ENCODE data around the gene TMED9.

The TMED9 gene

DNA sequence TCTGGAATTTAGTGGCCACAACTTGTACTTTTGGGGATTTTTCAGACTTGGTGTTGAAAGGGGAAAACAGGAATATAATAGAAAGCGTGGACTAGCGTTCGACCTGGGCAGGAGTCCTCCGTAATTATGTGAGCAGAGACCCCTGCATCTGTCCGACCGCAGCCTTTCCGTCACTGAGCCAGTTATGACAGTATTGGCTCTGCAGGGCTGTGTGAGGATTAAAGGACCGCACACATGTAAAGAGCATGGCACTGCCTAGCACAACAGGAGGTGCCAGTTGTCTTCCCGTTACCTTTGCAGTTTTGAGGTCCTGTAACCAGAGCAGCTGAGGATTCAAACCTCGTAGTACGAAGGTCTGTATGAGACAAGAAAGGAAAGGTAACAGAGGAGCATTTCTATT, 9.1 kb downstream of the TMED9 start:
- peaks cover 30% of the 10 kb centered on the region for H3K36me3 ChIP-seq (ENCODE audit: insufficient read depth, insufficient read length, low read length)
- DNase-seq (ENCODE audit: low read depth, low spot score) = no peak
- H3K9ac ChIP-seq (ENCODE audit: insufficient read length, low read depth) = peak overlapping the region; percentile 88
- H3K9me3 ChIP-seq (ENCODE audit: insufficient read depth, low read length) = no peaks in the 10 kb centered on the region
- no peak overlapping the region for H3K4me3 ChIP-seq (ENCODE audit: insufficient read length, low read depth)
- peaks cover 14% of the 10 kb centered on the region for H3K27me3 ChIP-seq (ENCODE audit: insufficient read depth, insufficient read length)
- TF ChIP-seq YY1 (IDR thresholded peaks at IDR 0.05; ENCODE audit: insufficient read depth, insufficient read length) = no peak
- TF ChIP-seq ZNF274 (IDR thresholded peaks at IDR 0.05; ENCODE audit: low read depth, low read length) = no peak
- TF ChIP-seq SUZ12 (IDR thresholded peaks at IDR 0.05; ENCODE audit: extremely low read depth, insufficient read depth, insufficient read length) = no peak
- peaks cover 2% of the 10 kb centered on the region for H3K4me1 ChIP-seq (ENCODE audit: insufficient read depth, insufficient read length)

DNA sequence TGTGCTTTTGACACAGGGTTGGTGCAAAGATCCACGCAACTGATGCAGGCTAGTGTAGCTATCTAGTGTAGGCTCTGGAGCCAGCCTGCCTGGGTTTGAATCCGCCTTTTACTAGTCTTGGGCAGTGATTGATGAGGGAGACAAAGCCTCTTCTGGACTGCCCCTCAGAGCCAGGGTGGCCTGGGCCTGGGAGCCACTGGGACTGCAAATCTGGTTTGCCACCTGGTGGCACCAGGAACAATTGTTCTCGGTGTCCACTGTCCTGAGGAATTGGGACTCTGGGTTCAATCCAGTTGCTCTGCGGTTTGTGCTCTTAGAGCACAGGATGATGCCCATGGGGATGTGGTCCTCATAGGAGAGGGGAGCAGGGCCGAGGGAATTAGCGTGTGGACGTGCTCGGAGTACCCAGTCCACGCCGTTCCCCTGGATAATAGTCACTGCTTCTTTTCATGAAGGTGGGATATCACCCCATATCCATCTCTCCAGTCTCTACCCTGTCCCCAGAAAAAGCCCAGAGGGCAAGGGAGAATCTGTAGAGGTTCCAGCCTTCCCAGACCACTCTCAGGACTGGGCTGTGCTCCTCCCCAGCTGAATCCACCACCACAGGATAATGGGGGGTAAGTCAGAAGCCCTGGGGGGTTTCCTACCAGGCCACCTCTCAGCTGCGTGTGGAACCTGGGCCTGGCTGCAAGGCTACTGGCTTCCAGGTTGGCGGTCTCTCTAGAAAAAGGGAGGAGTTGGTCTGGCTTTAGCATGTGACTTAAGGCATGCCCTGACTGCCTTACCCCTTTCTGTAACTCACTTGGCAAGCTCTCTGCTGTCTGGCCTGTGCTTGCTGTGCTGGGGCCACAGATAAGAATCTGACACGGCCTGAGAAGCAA, 9.8 kb downstream of the TMED9 start:
- no peak overlapping the region for H3K9ac ChIP-seq (ENCODE audit: insufficient read length, low read depth)

DNA sequence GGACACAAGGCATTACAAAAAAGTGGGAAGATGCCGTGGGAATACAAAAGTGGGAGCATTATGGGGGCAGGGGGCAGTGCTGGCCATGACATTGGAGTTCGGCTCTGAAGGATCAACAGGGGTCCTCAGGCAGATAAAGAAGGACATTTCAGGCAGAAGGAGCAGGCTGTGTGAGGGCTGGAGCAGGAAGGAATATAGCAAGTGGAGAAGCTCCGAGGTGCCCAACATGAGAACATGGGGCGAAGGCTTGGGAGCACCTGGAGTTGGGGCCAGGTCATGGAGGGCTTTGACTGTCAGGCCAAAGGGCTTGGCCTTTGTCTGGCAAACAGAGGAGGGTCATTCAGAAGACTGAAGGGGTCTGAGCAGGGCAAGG, 10.4 kb downstream of the TMED9 start:
- Histone ChIP-seq H3K4me1 (ENCODE audit: insufficient read depth, insufficient read length) (peaks cover 8% of the 10 kb centered on the region), H3K36me3 (ENCODE audit: insufficient read depth, insufficient read length, low read length) (peaks cover 28% of the 10 kb centered on the region), H3K9ac (ENCODE audit: insufficient read length, low read depth) (no peak overlapping the region), H3K4me3 (ENCODE audit: insufficient read length, low read depth) (no peak overlapping the region), H3K27me3 (ENCODE audit: insufficient read depth, insufficient read length) (peaks cover 14% of the 10 kb centered on the region), H3K9me3 (ENCODE audit: insufficient read depth, low read length) (no peaks in the 10 kb centered on the region)
- TF ChIP-seq YY1 (IDR thresholded peaks at IDR 0.05; ENCODE audit: insufficient read depth, insufficient read length) (no peak), ZNF274 (IDR thresholded peaks at IDR 0.05; ENCODE audit: low read depth, low read length) (no peak), SUZ12 (IDR thresholded peaks at IDR 0.05; ENCODE audit: extremely low read depth, insufficient read depth, insufficient read length) (no peak)
- DNase-seq (ENCODE audit: low read depth, low spot score) = no peak

More for the DNA sequence above, 9.8 kb downstream of the TMED9 start:
- H3K4me1 ChIP-seq (ENCODE audit: insufficient read depth, insufficient read length) = peaks cover 3% of the 10 kb centered on the region
- H3K36me3 ChIP-seq (ENCODE audit: insufficient read depth, insufficient read length, low read length) = peaks cover 29% of the 10 kb centered on the region
- no peak for DNase-seq (ENCODE audit: low read depth, low spot score)
- H3K4me3 ChIP-seq (ENCODE audit: insufficient read length, low read depth) = no peak overlapping the region
- TF ChIP-seq SUZ12 (IDR thresholded peaks at IDR 0.05; ENCODE audit: extremely low read depth, insufficient read depth, insufficient read length) = no peak
- no peak for TF ChIP-seq YY1 (IDR thresholded peaks at IDR 0.05; ENCODE audit: insufficient read depth, insufficient read length)
- no peak for TF ChIP-seq ZNF274 (IDR thresholded peaks at IDR 0.05; ENCODE audit: low read depth, low read length)
- no peaks in the 10 kb centered on the region for H3K9me3 ChIP-seq (ENCODE audit: insufficient read depth, low read length)
- H3K27me3 ChIP-seq (ENCODE audit: insufficient read depth, insufficient read length) = peaks cover 14% of the 10 kb centered on the region

DNA sequence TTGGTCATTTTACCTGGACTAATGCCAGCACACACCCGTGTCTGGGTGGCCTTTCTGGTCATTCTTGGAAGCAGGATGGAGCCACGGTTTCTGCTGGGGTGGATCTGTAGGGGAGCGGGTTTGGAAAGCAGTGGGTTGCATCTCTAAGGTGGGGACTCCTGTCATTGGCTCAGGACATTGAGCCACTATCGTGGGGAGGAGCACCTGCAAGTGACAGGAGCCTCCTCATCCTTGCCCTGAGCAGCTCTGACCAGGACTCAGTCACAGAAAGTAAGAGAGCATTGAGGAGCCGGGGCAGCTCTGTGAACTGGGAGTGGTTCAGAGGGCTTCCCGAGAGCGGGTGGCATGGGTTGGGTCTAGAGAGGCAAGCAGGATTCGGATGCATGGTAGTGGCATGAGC, 11.6 kb downstream of the TMED9 start:
- Histone ChIP-seq H3K36me3 (ENCODE audit: insufficient read depth, insufficient read length, low read length) (peaks cover 39% of the 10 kb centered on the region), H3K4me1 (ENCODE audit: insufficient read depth, insufficient read length) (peaks cover 12% of the 10 kb centered on the region), H3K4me3 (ENCODE audit: insufficient read length, low read depth) (no peak overlapping the region), H3K9ac (ENCODE audit: insufficient read length, low read depth) (no peak overlapping the region), H3K27me3 (ENCODE audit: insufficient read depth, insufficient read length) (peaks cover 11% of the 10 kb centered on the region), H3K9me3 (ENCODE audit: insufficient read depth, low read length) (no peaks in the 10 kb centered on the region)
- no peak for DNase-seq (ENCODE audit: low read depth, low spot score)
- TF ChIP-seq YY1 (IDR thresholded peaks at IDR 0.05; ENCODE audit: insufficient read depth, insufficient read length) (no peak), ZNF274 (IDR thresholded peaks at IDR 0.05; ENCODE audit: low read depth, low read length) (no peak), SUZ12 (IDR thresholded peaks at IDR 0.05; ENCODE audit: extremely low read depth, insufficient read depth, insufficient read length) (no peak)

DNA sequence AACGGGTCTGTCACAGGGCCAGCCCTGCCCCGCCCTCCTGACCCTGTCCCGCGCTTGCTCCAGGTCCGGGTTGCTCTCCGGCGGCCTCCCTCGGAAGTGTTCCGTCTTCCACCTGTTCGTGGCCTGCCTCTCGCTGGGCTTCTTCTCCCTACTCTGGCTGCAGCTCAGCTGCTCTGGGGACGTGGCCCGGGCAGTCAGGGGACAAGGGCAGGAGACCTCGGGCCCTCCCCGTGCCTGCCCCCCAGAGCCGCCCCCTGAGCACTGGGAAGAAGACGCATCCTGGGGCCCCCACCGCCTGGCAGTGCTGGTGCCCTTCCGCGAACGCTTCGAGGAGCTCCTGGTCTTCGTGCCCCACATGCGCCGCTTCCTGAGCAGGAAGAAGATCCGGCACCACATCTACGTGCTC, 12.1 kb downstream of the TMED9 start:
- DNase-seq (ENCODE audit: low read depth, low spot score) = no peak
- peaks cover 12% of the 10 kb centered on the region for H3K4me1 ChIP-seq (ENCODE audit: insufficient read depth, insufficient read length)

DNA sequence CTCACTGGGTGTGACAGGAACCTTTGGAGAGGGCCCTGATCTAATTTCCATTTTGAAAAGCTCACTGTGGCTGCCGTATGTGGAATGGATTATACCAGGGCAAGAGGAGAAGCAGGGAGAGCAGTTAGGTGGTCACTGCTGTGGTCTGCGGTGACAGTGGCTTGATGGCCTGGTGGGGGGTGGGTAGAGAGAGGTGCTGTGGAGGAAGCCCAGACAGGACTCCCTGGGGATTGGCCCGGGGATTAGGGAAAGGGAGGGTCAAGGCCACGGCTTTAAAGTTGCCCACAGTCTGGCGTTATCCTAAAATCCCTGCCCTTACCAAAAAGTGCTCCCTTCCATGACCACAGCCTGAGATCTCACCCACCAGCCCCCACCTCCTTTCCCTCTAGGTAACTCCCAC, 12.7 kb downstream of the TMED9 start:
- peaks cover 12% of the 10 kb centered on the region for H3K4me1 ChIP-seq (ENCODE audit: insufficient read depth, insufficient read length)
- H3K9ac ChIP-seq (ENCODE audit: insufficient read length, low read depth) = no peak overlapping the region
- no peaks in the 10 kb centered on the region for H3K9me3 ChIP-seq (ENCODE audit: insufficient read depth, low read length)
- TF ChIP-seq ZNF274 (IDR thresholded peaks at IDR 0.05; ENCODE audit: low read depth, low read length) = no peak
- TF ChIP-seq SUZ12 (IDR thresholded peaks at IDR 0.05; ENCODE audit: extremely low read depth, insufficient read depth, insufficient read length) = no peak
- TF ChIP-seq YY1 (IDR thresholded peaks at IDR 0.05; ENCODE audit: insufficient read depth, insufficient read length) = no peak
- no peak overlapping the region for H3K4me3 ChIP-seq (ENCODE audit: insufficient read length, low read depth)
- DNase-seq (ENCODE audit: low read depth, low spot score) = no peak
- peaks cover 49% of the 10 kb centered on the region for H3K36me3 ChIP-seq (ENCODE audit: insufficient read depth, insufficient read length, low read length)
- H3K27me3 ChIP-seq (ENCODE audit: insufficient read depth, insufficient read length) = peaks cover 7% of the 10 kb centered on the region

More for the DNA sequence above, 12.1 kb downstream of the TMED9 start:
- no peaks in the 10 kb centered on the region for H3K9me3 ChIP-seq (ENCODE audit: insufficient read depth, low read length)
- TF ChIP-seq YY1 (IDR thresholded peaks at IDR 0.05; ENCODE audit: insufficient read depth, insufficient read length) = no peak
- H3K4me3 ChIP-seq (ENCODE audit: insufficient read length, low read depth) = no peak overlapping the region
- peaks cover 44% of the 10 kb centered on the region for H3K36me3 ChIP-seq (ENCODE audit: insufficient read depth, insufficient read length, low read length)
- H3K27me3 ChIP-seq (ENCODE audit: insufficient read depth, insufficient read length) = peaks cover 7% of the 10 kb centered on the region
- H3K9ac ChIP-seq (ENCODE audit: insufficient read length, low read depth) = no peak overlapping the region

DNA sequence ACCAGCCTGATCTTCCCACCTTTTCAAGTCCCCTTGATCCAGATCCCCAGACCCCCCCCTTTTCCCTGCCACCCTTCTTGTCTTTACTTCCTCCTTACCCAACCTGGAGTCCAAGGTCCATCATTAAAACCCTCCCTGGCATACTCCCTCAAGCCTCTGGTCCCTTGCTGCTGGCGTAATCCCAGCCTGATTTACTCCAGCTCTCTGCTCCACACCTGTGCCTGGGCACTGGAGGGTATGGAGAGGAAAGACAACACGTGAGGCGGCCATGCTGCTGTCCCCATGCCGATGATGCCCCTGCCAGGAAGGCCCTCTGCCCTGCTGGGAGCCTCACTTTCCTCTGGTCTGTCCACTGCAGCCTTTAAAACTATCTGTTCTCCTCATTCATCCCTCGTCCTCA, 13.1 kb downstream of the TMED9 start:
- no peak for DNase-seq (ENCODE audit: low read depth, low spot score)
- no peak overlapping the region for H3K9ac ChIP-seq (ENCODE audit: insufficient read length, low read depth)
- H3K27me3 ChIP-seq (ENCODE audit: insufficient read depth, insufficient read length) = peaks cover 7% of the 10 kb centered on the region
- TF ChIP-seq ZNF274 (IDR thresholded peaks at IDR 0.05; ENCODE audit: low read depth, low read length) (no peak), SUZ12 (IDR thresholded peaks at IDR 0.05; ENCODE audit: extremely low read depth, insufficient read depth, insufficient read length) (no peak), YY1 (IDR thresholded peaks at IDR 0.05; ENCODE audit: insufficient read depth, insufficient read length) (no peak)
- peaks cover 12% of the 10 kb centered on the region for H3K4me1 ChIP-seq (ENCODE audit: insufficient read depth, insufficient read length)
- no peaks in the 10 kb centered on the region for H3K9me3 ChIP-seq (ENCODE audit: insufficient read depth, low read length)
- no peak overlapping the region for H3K4me3 ChIP-seq (ENCODE audit: insufficient read length, low read depth)
- peaks cover 54% of the 10 kb centered on the region for H3K36me3 ChIP-seq (ENCODE audit: insufficient read depth, insufficient read length, low read length)
